ENCODE data around the gene SCUBE1. TPM values are rescaled to one million over a fixed set of nuclear protein-coding genes. Genes with fewer than 3 reads are reported as not detected.

The SCUBE1 gene
- total RNA-seq, 2 donors from 2014 or later, result 0.04 to 0.16 TPM

DNA sequence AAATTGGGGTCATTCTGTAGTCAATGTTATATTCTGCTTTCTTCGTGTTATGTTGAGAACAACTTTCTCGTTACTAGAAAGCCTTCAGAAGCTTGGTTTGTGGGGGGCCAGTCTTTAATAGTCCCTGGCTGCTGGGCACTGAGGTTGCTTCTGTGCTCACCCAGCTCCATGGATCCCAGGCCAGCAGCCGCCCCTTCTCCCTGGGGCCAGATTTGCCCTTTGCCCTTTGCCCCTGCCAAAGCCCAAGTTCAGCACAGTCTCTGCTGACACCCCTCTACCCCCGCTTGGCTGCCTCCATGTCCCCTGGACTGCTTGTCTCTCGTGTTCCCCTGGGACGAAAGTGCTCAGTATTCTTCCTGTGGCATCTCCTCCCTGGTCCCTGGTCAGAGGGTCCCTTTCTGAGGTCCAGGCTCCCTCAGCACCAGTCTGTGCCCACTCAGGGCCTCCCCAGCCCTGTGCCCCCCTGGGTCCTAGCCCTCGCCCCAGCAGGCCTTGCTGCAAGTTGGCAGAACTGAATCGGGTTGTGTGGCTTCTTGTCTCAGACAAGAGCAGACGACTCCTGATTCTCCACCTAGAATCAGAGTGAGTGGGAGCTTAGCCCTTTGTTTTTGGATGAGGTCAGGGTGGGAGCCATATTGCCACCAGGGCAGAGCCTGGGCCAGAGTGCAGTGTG lies 185.2 kb downstream of the SCUBE1 start:
- Histone ChIP-seq H3K27me3 (no peaks in the 10 kb centered on the region), H3K27ac (no peak overlapping the region), H3K36me3 (no peaks in the 10 kb centered on the region), H3K4me1 (peaks cover 0 to 41% of the 10 kb centered on the region in 2 donors), H3K9me3 (no peaks in the 10 kb centered on the region), H3K4me3 (no peak overlapping the region)
- TF ChIP-seq CTCF (IDR thresholded peaks at IDR 0.05), result no peak
- no peak for DNase-seq (ENCODE audit: low spot score)

- Histone ChIP-seq H3K36me3 (no peaks in the 10 kb centered on the region), H3K4me1 (peaks cover 0 to 50% of the 10 kb centered on the region in 2 donors), H3K27ac (no peak overlapping the region), H3K27me3 (no peaks in the 10 kb centered on the region), H3K9me3 (no peaks in the 10 kb centered on the region), H3K4me3 (no peak overlapping the region)
- no peak for DNase-seq (ENCODE audit: low spot score)
- no peak for TF ChIP-seq CTCF (IDR thresholded peaks at IDR 0.05)
Observed at GRCh38 chr22:43156413-43156812, 186.8 kb downstream of the SCUBE1 start.

- no peak for DNase-seq (ENCODE audit: low spot score)
- H3K4me1 ChIP-seq, result peaks cover 0 to 53% of the 10 kb centered on the region in 2 donors
- no peak overlapping the region for H3K27ac ChIP-seq
- TF ChIP-seq CTCF (IDR thresholded peaks at IDR 0.05), result no peak
- H3K36me3 ChIP-seq, result no peaks in the 10 kb centered on the region
- H3K27me3 ChIP-seq, result no peaks in the 10 kb centered on the region
- no peak overlapping the region for H3K4me3 ChIP-seq
- no peaks in the 10 kb centered on the region for H3K9me3 ChIP-seq
Observed at GRCh38 chr22:43155789-43156188, 187.4 kb downstream of the SCUBE1 start.

- H3K27ac ChIP-seq, result no peak overlapping the region
- TF ChIP-seq CTCF (IDR thresholded peaks at IDR 0.05), result no peak
- no peak for DNase-seq (ENCODE audit: low spot score)
- no peaks in the 10 kb centered on the region for H3K9me3 ChIP-seq
- H3K27me3 ChIP-seq, result no peaks in the 10 kb centered on the region
- peaks cover 0 to 52% of the 10 kb centered on the region in 2 donors for H3K4me1 ChIP-seq
- H3K4me3 ChIP-seq, result no peak overlapping the region
- H3K36me3 ChIP-seq, result no peaks in the 10 kb centered on the region
Observed at GRCh38 chr22:43154887-43155536, 188.2 kb downstream of the SCUBE1 start.

GRCh38 chr22:43153899-43154298 lies 189.3 kb downstream of the SCUBE1 start:
- Histone ChIP-seq H3K4me3 (no peak overlapping the region), H3K36me3 (no peaks in the 10 kb centered on the region), H3K27ac (no peak overlapping the region), H3K27me3 (no peaks in the 10 kb centered on the region), H3K9me3 (no peaks in the 10 kb centered on the region), H3K4me1 (peaks cover 0 to 41% of the 10 kb centered on the region in 2 donors)
- TF ChIP-seq CTCF (IDR thresholded peaks at IDR 0.05), result no peak
- no peak for DNase-seq (ENCODE audit: low spot score)

All from right atrium auricular region (tissue), 2 donors.